ENCODE results near the gene MEF2B.

GRCh38 chr19:19193926-19194325 lies 23.9 kb upstream of the MEF2B start:
- TF ChIP-seq EZH2 (IDR thresholded peaks at IDR 0.05; ENCODE audit: borderline replicate concordance, low read depth, low read length, severe bottlenecking) (no peak), CTCF (IDR thresholded peaks at IDR 0.05; ENCODE audit: extremely low read depth in 1 of 2, insufficient read depth in 1 of 2, low read depth in 1 of 2, low read length in 2 of 2) (no peak), POLR2A (IDR thresholded peaks at IDR 0.05; ENCODE audit: low read depth, low read length) (no peak), POLR2AphosphoS5 (IDR thresholded peaks at IDR 0.05; ENCODE audit: insufficient read depth, low read depth, low read length) (no peak), JUN (IDR thresholded peaks at IDR 0.05; ENCODE audit: borderline replicate concordance, insufficient read depth, insufficient read length, low read depth) (no peak), MAX (IDR thresholded peaks at IDR 0.05; ENCODE audit: insufficient read depth, insufficient read length) (no peak), GATA2 (IDR thresholded peaks at IDR 0.05; ENCODE audit: insufficient read depth, insufficient read length, low read depth, low read length) (no peak), MYC (IDR thresholded peaks at IDR 0.05; ENCODE audit: low read depth, low read length) (no peak), FOS (IDR thresholded peaks at IDR 0.05; ENCODE audit: borderline replicate concordance, insufficient read depth, low read length) (no peak)
